GM19463 (cell line): Measurements from ENCODE around the gene ADNP.
A peak's percentile ranks its signal among the peaks of the same experiment; 100 is the strongest.

Source experiments
- ATAC-seq: cut with Tn5 transposase; IDR thresholded peaks from one replicate; pipeline ENCODE4 v1.9.1; 2021; ENCODE audit warnings: mild to moderate bottlenecking, moderate library complexity; ENCODE audit not compliant: unreplicated experiment

The ADNP gene

GRCh38 chr20:50932691-50933280, 1.5 kb upstream of the ADNP start:
- no peak for ATAC-seq

DNA sequence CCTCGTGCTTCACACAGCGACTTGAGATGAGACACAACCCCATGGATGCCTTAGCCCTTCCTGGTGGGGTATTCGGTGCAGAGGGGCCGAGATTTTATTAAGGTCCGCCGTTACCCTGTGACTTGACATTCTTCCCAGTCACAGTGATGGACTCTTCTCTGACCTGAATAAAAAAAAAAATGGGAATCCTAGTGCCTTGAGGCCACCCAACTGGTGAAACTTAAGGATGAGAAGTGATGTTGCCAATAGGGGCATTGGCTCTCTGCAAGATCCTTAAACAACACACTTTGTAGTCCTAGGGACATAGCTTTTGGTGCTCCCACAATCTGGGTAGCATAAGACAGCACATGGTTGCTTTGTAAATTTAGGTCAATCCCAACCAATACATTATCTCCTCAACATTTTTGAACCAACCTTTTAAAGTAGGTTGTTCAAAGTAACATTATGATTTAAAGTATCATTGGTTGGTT, 814 bp upstream of the ADNP start:
- no peak for ATAC-seq

- ATAC-seq = peak; percentile 12
Measured at GRCh38 chr20:50930976-50931305, 296 bp downstream of the ADNP start.

DNA sequence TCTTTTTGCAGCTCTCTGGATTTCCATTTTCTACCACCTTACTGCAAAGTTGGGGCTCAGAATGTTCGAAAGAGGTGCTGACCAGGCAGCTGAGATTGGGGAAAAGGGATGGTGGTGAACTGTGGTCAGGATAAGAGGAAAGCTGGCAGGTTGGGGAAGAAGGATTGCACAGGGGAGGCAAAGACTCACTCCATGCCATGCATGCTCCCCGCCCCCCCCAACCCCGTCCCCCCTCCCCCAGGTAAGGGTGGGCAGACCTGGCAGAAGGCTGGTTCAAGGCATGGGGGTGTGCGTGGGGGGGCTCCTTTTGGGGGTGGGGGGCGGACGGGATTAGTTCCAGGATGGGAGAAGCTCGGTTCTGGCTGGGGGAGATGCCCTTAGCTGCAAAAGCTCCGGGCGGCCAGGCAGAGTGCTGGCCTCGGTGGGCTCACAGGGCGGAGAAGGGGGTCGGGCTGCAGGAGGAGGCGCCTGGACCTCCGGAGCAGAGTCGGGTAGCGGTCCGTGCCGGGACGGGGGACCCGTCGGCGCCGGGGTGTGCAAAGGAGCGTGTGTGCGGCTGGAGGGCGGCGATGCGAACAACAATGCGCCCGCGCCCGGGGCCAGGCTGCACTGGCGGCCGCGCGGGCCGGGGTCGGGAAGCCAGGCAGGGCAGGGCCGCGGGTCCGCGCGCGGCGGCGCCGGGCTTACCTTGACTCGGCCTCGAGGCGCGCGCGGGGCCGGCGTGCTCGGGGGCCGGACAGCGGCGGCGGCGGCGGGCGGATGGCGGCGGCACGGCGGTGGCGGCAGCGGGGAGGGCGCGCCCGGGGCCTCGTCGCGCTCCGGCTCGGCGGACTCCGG, 880 bp downstream of the ADNP start:
- ATAC-seq = peak; percentile 8

GRCh38 chr20:50929299-50930138, 1.7 kb downstream of the ADNP start:
- peak; percentile 65 for ATAC-seq

DNA sequence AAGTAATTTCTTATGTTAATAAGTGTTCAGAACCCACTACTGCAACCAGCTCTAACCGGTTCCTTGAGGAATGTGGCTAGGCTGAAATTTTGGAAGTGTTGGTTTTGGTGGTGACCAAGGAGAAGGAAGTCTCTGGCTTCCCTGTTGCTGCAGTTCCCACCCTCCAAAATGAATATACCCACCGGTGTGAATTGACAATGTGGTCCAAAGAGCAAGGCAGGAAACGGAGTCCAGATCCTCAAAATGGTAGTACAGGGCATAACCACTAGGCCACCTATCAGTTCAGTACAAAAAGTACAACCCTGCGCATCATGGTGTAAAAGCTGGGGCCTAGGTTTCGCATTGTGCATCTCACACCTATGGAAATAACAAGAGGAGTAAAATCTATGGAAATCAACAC, 2.8 kb downstream of the ADNP start:
- ATAC-seq = no peak

DNA sequence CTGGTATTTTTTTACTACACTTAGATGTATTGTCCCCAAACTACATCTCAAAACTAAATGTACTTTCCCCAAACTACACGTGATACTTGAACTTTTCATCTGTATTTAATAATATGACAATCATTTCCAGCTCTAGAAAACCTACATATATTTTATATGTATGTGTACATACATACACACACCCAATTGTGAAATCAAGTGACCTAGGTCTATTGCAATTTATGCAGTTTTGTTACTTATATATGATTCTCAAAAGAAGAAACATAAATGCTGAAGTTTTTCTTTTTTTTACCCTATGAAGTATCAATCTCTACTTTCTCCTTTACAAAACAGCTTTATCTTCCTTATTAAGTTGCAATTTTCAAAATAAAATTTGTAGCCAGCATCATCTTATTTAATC, 4.7 kb downstream of the ADNP start:
- ATAC-seq = no peak

GRCh38 chr20:50924261-50924920, 6.8 kb downstream of the ADNP start:
- no peak for ATAC-seq

GRCh38 chr20:50921803-50922501, 9.3 kb downstream of the ADNP start:
- ATAC-seq = no peak

GRCh38 chr20:50920997-50921396, 10.2 kb downstream of the ADNP start:
- no peak for ATAC-seq

DNA sequence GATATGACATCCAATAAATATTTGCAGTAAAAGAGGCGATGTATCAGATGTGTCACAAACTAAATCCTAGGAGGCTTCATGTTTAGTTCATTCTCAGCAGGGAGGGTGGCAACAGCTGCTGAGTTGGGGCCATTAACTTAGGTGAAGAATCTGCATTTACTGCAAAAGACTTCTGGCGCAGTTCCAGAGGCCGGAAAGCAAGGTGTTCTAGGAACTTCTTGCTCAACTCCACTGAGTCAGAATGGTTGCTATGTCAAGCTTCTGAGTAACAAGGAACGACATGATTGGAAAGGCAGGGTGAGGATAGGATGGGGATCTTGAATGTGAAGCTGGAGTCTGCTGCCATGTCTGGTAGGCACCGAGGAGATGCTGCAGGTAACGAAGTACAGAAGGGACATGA, 11.7 kb downstream of the ADNP start:
- ATAC-seq = no peak

GRCh38 chr20:50918403-50918802, 12.8 kb downstream of the ADNP start:
- ATAC-seq = no peak

DNA sequence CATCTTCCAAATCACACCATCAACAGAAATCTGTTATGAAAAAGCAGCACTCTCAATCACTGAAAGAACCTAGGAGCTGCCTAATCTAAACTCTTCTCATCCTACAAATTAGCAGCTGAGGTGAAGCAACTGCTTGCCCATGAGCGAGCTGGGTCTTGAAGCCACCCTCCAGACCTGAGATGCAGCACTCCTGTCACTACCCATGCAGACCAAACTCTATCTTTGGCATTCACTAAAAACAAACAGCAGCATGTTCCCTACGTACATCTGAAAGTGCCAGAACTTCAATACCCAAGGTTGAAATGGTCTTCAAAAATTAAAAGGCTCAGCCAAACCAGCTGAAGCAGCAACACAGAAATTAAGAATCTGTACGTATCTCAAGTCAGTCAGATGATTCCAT, 14.3 kb downstream of the ADNP start:
- no peak for ATAC-seq

DNA sequence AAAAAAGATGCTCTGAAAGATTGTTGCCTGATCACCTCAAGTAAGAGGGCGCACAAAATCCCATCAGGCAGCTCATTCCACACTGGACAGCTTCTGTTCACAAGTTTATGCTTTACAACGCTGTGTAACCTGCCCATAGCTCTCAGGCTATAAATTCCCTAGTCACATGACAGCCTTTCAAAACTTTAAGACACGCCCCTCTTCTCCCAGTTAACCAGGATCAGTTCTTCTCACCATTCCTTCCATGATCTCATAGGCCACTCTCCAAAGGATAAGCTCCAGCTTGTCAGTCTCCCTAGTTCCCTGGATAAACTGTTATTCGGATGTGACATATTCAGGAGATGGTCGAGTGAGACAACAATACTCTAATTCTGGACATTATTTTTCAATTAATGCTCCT, 15.0 kb downstream of the ADNP start:
- no peak for ATAC-seq

GRCh38 chr20:50915424-50915823, 15.8 kb downstream of the ADNP start:
- ATAC-seq = no peak

DNA sequence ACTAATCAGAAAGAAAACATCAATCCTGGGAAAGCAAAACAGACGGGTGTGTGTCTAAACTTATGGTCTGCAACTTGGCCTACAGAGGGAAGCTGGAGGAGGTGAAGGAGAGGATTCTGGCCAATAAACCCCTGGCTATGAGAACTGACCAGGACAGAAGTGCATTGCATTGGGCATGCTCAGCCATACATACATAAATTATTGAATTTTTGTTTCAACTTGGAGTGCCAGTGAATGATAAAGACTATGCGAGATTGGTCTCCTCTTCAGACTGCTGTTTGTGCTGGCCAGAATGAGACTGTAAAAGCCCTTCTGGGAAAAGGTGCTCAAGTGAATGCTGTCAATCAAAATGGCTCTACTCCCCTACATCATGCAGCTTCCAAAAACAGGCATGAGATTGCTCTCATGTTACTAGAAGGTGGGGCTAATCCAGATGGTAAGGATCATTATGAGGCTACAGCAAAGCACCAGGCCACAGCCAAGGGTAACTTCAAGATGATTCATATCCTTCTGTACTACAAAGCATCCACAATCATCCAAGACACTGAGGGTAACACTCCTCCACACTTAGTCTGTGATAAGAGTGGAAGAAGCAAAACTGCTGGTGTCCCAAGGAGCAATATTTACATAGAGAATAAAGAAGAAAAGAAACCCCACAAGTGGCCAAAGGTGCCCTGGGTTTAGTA, 17.4 kb downstream of the ADNP start:
- no peak for ATAC-seq

GRCh38 chr20:50911716-50912115, 19.5 kb downstream of the ADNP start:
- ATAC-seq = peak; percentile 46

DNA sequence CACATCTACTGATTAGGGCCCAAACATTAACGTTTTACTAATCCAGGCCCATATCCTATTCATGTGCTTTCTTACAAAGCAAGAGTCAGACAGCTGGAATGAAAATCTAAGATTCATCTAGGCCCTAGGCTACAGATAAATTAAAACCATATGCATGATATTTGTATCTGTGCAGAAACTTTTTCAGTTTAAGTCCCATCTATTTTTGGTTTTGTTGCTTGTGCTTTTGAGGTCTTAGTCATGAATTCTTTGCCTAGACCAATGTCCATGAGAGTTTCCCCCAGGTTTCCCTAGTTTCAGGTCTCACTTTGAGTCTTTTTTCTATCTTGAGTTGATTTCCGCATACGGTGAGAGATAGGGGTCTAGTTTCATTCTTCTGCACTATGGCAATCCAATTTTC, 20.2 kb downstream of the ADNP start:
- ATAC-seq = no peak

DNA sequence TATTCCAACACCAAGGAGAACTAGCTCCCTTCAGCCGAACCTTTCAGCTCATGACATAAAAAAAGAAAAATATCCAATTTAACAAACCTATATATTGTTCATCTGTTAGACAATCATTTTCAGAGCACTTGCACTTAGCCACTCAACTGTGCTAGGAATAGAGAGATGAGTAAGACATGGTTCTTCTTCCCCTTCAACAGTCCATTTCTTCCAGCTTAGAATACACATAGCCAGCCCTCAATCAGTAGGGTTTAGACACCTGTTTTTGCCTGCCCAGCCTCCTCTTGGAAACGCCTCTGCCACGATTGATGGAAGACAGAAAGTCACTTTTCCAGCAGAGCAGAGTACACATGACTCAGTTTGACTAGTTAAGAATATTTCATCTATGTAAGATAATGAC, 21.8 kb downstream of the ADNP start:
- ATAC-seq = no peak

GRCh38 chr20:50904067-50904570, 27.1 kb downstream of the ADNP start:
- ATAC-seq = no peak
